GM06990 (cell line): Measurements from ENCODE around the gene SSR4.

Experiments
- DNase-seq: peaks from one replicate; pipeline ENCODE4 v3.0.0-alpha.2; 2011; ENCODE audit not compliant: insufficient read length; ENCODE audit errors: extremely low read depth
- H3K27me3 ChIP-seq: replicated peaks from 2 replicates; pipeline ENCODE4 v1.6.0; 2011; ENCODE audit warnings: low read length; ENCODE audit not compliant: control insufficient read depth, insufficient read depth
- H3K36me3 ChIP-seq: 2 replicates; pipeline ENCODE4 v1.5.1; 2011; ENCODE audit warnings: low read length; ENCODE audit not compliant: control insufficient read depth, insufficient read depth
- H3K4me3 ChIP-seq: replicated peaks from 2 replicates; pipeline ENCODE4 v1.5.1; 2011; ENCODE audit warnings: low read depth, mild to moderate bottlenecking, control low read depth, low read length
- TF ChIP-seq, protein P1 (sequence below): IDR thresholded peaks from 2 replicates; pipeline ENCODE4 v1.5.1; 2011; ENCODE audit warnings: low read length, control low read depth, mild to moderate bottlenecking, inconsistent platforms; ENCODE audit not compliant: insufficient read depth, poor library complexity, severe bottlenecking

Gene SSR4

GRCh38 chrX:153829799-153830639, 35.6 kb downstream of the SSR4 start, which contains the start of gene PDZD4:
PDZD4 (minus strand) TSS chrX:153830544; CDS start chrX:153830298, 246 bp downstream.
- TF ChIP-seq, protein P1, sequence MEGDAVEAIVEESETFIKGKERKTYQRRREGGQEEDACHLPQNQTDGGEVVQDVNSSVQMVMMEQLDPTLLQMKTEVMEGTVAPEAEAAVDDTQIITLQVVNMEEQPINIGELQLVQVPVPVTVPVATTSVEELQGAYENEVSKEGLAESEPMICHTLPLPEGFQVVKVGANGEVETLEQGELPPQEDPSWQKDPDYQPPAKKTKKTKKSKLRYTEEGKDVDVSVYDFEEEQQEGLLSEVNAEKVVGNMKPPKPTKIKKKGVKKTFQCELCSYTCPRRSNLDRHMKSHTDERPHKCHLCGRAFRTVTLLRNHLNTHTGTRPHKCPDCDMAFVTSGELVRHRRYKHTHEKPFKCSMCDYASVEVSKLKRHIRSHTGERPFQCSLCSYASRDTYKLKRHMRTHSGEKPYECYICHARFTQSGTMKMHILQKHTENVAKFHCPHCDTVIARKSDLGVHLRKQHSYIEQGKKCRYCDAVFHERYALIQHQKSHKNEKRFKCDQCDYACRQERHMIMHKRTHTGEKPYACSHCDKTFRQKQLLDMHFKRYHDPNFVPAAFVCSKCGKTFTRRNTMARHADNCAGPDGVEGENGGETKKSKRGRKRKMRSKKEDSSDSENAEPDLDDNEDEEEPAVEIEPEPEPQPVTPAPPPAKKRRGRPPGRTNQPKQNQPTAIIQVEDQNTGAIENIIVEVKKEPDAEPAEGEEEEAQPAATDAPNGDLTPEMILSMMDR, result no peak
- Histone ChIP-seq H3K27me3 (no peaks in the 10 kb centered on the region; the same call in 1 of the 2 replicates), H3K36me3 (no peaks in the 10 kb centered on the region), H3K4me3 (no peak within 1 kb of the TSS)
- DNase-seq, result no peak

GRCh38 chrX:153830640-153831428, 36.4 kb downstream of the SSR4 start:
- DNase-seq, result no peak
- TF ChIP-seq, protein P1, result no peak
- no peaks in the 10 kb centered on the region; the same call in 1 of the 2 replicates for H3K27me3 ChIP-seq
- H3K36me3 ChIP-seq, result no peaks in the 10 kb centered on the region
- no peak overlapping the region for H3K4me3 ChIP-seq

DNA sequence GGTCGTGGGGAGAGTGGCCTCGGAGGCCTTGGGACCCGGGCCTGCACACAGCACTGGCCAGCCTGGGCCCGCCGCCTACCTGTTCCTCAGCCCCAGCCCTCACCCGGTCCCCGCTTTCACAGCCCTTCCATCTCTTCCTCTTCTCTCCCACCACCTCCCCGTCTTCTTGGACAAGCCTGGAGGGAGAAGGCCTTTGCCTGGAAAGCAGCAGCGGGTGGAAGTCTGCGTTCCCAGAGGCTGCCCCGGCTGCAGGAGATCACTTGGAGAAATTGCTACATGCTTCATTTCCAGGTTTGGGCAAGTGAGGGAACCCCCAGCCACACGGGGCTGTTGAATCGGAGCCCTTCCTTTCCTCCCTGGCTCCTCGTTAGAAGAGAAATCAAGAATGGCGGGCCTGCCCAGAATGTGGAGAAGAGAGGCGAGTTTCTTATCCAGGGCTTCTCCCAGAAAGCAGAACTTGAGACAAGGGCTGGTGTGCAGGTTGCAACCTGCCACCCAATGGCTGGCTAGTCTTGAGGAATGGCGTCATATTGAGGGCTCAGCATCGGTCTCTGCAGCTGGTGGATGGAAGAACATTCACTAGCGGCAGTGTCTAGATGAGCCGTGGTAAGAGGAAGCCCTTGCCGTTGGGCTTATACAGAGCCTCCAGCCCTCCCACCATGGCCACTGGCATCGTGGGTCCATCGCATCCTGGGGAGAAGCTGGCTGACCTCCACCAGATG, 37.1 kb downstream of the SSR4 start:
- TF ChIP-seq, protein P1, result no peak
- no peak for DNase-seq
- no peaks in the 10 kb centered on the region; the same call in 1 of the 2 replicates for H3K27me3 ChIP-seq
- H3K4me3 ChIP-seq, result no peak overlapping the region
- H3K36me3 ChIP-seq, result no peaks in the 10 kb centered on the region

- Histone ChIP-seq H3K27me3 (no peaks in the 10 kb centered on the region; the same call in 1 of the 2 replicates), H3K36me3 (no peaks in the 10 kb centered on the region), H3K4me3 (no peak overlapping the region)
- TF ChIP-seq, protein P1, result no peak
- no peak for DNase-seq
Observed at GRCh38 chrX:153832728-153833127, 38.3 kb downstream of the SSR4 start.

GRCh38 chrX:153836921-153837320, 42.5 kb downstream of the SSR4 start:
- H3K36me3 ChIP-seq, result no peaks in the 10 kb centered on the region
- H3K27me3 ChIP-seq, result no peaks in the 10 kb centered on the region
- TF ChIP-seq, protein P1, result no peak

More at GRCh38 chrX:153836921-153837320, 42.5 kb downstream of the SSR4 start:
- H3K4me3 ChIP-seq, result no peak overlapping the region
- no peak for DNase-seq
